ENCODE measurements around the gene SORBS2.
"Not testable (repeated sequence)": the region's sequence is repeated elsewhere in the genome, so short reads cannot be mapped to it uniquely, and the experiment has no call there.

SORBS2 gene

DNA sequence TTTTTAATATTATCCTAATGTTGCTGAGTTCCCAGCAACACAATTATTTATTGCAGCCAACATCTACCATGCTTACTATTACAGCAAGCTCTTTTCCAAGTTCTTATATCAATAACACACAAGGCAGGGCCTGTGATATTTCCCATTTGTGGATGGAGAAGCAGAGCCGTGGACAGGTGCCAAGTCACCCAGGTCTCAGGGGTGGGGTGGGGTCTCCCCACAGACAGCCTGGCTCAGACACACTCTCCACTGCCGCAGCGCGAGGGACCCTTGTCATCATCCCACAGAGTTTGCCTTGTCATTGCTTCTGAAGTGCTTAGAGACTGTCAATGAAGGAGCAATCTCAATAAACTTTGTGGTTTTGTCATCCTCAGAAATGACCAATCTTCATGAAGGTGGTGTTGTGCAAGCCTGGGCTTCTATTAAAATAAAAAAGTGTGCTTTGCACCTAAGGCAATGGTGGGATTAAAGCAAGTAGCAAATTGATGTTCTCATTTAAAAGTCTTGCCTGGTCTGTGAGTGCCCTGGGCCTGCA is 76.1 kb downstream of the SORBS2 start:
- no peak for DNase-seq

DNA sequence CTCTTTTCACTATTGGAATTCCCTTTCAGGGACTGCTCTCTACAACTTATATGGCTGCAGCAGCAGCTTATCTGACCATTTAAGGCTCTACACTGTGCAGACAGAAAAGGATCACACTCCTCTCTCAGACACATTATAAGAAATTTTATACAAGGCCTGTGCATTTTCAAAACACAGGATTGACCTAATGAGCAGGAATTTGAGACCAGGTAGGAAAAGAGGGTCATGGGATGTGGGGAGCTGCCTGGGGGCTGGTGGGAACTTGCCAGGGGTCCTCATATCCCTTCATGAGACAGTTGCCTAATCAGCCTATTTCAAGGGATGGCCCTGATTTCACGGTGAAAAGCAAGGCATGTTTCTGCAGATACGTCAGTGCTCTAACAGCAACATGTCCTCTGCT is 77.1 kb downstream of the SORBS2 start:
- no peak for DNase-seq

DNA sequence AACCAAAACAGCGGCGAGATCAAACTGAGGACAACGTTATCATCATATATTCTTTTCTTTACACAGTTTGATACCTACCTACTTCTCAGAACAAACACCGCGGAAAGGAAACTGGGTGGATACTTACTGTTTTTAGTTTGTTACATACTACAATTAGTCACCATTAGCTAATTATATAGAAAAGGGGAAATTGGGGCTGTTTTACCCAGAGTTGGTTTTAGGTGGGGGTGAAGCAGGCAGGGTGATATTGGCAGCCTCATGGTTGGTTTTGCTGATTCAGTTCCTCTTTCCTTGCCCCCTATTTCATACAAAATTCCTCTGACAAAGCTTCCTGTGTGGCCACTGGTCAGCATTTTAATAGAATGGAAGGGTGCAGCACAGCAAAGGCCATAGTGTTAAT is 77.8 kb downstream of the SORBS2 start:
- no peak for DNase-seq

DNA sequence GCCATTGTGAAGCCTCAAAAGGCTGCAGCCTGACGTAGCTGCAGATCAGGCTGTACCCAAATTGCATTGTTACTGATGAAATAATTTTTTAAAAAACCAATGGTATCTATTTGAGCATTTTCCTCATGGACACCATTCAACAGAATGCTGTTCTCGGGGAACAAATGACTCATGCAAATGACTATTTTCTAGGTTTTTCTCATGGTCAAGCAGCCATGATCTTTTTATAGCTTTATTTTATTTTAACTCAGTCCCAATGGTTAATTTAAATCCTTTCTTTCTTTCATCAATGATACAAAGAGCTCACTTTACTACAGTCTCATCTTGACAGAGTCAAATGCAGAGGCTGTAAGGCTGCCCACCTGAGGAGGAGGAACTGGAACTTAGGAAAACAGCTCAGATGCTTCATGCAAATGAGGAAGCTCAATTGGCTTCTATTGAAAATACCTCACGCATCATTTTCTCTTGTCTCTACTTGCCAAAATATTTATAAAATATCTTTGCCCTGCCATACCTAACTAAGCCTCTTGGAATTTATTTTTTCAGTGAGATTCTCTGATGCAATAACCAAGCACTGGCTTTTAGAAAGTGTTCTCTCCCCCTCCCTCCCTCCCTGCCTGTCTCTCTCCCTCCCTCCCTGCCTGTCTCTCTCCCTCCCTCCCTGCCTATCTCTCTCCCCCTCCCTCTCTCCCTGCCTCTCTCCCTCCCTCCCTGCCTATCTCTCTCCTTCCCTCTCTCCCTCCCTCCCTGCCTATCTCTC is 81.0 kb downstream of the SORBS2 start:
- DNase-seq = no peak

DNA sequence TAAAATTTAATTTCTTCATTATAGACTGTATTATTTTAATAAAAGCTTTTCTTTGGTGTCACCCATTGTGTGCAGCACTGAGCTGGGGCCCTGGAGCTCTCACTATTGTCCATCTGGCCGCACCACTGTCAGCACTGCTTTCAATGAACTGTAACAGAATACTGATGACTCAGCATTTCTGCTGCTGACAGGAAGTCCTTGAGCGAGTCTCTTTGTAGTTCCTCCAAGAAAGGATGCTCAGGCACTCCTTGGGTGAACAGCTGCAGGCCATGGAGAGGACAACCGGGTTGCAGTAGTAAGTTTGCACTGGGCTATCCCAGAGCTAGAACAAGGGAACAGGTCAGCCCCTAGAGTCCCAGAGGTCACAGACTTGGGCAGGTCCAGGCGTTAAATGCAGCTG is 81.6 kb downstream of the SORBS2 start:
- DNase-seq = no peak

DNA sequence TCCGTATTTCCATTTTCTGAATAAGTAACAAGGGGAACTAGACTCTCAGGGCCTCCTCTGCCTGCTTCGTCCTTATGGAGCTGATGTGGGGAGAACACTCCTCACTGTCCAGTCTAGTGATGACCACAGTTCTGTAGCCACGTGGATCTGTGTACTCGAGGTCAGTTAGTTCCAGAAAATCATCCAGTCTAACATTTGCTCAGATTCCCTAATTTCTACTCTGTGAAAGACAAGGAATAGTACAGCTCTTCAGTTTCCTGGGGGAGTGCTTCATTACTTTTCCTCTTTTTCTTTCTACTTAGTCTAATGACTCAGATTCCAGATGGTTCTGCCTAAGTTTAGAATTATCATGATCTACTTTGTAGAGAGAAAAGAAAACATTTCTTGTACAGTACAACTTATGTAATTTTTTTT is 82.6 kb downstream of the SORBS2 start:
- no peak for DNase-seq

DNA sequence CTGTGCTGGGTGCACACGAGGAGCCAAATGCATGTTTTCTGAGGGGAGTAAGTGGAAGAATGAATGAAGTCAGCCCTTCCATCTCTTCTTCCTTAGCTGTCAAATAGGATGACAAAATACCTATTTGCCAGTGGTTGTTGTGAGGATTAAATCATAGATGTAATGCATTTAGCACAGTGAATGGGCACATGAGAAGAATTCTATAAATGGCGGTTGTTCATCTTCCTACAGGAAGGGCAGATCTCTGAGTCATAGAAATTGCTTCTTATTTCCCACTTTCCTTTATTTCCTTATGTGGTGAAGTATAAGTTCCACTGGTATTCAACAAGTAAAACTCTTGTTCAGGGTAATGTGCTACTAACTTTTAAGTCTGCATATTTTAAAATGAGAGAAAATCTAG is 83.1 kb downstream of the SORBS2 start:
- DNase-seq = no peak

DNA sequence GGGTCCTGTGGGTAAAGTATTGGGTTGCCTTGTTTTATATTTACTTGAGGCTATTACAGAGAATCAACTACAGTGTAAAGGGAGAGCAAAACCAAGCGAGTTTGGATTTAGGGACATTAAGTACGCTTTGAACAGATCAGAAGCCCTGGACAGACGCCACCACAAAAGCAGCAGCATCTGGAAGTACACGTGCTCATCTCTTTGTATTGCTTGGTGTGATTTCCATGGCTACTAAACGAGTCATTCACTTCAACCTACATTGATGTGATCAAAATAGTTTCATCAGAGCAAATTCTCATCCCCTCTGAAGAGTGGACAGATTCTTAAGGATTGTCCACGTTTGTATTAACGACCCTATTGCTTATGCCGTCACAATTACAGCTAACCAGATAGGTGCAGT is 85.1 kb downstream of the SORBS2 start:
- no peak for DNase-seq

DNA sequence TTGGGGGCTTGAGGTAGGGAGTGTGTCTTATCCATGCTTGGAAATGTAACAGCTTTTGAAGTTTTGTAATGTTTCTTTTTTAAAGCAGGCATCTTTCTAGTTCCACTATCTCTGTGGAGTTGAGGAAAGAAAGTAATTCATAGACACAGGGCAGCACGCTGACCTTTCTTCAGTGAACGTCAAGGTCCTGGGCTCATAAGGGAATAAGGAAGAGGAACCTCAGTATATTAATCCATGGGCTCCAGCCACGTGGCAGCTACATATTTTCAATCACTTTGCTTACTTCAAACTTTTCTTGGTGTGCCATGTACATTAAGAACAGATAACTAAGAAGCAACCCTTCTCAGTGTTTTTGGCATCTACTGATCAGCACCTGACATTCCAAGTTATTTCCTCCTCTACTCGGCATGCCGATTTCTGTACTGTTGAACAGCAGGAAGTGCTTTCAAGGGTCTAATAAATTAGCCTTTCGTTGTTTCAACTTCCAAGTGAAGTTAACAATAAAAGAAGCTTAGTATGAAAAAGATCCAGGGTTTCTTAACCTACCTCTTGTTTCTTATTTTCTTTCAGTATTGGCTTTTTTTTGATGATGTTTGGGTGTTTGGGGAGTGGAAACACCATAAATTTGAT is 88.2 kb downstream of the SORBS2 start:
- DNase-seq = no peak

DNA sequence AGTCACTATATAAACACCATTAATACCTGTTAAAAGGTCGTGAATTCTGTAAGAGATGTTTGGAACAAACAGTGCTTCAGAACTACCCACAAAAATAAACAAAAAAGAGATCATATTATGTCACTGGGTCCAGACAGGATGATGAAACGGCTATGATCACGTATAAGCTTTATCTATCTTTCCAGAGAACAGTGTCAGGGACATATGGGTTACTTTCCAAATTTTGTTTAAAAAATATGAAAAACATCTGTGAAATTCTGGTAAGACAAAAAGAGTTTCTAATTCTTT is 90.0 kb downstream of the SORBS2 start:
- DNase-seq = no peak

DNA sequence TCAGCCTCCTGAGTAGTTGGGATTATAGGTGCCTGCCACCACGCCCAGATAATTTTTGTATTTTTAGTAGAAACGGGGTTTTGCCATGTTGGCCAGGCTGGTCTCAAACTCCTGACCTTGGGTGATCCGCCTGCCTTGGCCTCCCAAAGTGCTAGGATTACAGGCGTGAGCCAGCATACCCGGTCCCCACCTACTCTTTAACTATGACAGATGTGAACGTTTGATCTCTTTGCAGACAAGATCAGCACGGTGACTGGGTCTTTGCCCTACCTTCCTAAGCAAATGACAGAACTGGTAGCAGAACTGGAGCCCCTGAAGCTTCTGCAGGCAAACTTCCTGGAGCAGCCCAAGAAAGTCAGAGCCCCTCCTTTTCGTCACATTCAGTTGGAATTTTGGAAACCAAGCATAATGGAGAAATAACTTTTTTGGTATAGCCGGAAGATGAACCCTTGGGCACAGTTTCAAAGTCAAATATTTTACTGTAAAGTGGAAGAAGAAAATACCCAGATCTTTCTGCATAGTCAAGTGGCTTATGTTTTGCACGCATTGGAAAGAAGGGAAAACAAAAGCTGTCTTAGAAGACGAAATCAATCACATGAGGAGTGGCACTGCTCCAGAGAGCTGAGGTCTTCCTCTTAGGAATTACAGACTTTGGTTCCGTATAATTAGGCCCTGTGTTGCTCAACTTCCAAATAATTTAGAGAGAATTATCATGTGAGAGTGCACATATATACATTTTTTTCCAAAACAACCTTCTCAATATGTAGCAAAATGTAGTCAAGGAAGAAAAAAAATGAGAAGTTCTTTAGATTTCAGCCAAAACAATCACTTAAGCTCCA is 90.6 kb downstream of the SORBS2 start:
- no peak for DNase-seq

DNA sequence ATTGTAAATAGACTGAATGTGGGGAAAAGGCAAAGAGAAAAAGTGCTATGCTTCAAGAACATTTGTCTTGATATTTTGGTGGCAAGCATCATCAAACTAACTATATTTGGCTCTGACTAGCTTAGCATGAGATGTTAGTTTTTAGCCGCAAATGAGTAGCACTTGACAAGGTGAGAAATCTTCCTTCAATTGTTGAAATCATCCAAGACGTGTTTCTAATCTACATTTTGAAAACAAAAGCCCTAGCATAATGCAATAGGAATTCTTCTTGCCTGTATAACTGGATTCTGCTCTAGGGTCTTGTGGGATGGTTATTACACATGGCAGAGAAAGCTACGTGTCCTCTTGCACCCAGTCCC is 92.5 kb downstream of the SORBS2 start:
- no peak for DNase-seq

DNA sequence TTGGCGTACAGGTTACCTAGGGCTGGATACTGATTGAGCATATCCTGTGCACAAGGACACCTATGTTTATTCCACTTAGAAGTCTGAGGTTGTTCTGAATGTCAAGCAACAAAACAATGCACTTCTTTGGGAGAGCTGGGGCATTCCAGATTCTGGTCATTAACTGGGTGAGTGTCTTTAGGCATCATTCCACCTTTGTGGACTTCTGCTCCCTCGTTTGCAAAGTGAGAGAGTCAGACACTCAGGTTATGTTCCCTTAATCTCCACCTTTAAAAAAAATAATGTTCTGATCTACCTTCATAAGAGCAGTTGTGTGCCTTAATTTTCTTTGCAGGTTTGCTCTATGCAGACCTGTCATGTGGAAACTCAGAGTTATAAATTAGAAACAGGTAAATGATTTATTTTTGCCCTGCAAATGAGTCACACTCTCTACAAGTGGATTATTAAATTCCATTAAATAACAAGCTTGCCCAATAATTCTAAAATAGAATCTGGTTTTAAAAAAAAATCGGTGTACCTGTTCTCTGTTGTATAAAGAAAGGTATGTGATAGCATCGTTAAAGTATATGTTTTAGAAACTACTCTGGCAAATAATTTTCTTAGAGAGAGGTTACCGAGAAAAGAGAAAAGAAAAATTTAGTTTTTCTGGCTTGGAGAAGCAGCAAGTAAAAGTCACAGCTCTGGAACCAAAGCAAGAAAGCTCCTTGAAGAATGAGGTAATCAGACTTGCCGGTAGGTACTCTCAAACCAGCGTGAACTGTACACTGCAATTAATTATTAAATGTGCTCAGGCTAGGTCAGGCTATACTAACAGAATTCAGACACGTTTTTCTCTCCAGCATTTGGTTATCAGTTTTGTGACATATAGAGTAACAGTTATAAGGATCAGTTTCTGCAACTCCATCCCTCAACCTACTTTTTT is 93.2 kb downstream of the SORBS2 start:
- no peak for DNase-seq

DNA sequence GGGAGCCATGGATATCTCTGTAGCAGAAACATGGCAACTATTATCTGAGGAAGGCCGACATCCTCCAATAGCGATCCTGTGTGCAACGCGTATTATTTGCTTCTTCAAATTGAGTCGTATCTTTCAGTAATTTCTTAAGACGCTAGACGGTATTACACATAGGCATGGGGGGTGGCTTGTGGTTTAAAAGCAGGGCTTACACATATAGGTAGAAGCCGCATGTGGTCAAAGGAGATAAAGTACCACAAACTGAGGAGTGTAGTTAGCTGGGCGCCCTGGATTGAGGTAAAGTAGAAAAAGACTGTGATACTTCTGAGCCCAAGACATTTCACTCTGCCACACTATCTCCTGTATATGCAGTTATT is 94.6 kb downstream of the SORBS2 start:
- DNase-seq = no peak

DNA sequence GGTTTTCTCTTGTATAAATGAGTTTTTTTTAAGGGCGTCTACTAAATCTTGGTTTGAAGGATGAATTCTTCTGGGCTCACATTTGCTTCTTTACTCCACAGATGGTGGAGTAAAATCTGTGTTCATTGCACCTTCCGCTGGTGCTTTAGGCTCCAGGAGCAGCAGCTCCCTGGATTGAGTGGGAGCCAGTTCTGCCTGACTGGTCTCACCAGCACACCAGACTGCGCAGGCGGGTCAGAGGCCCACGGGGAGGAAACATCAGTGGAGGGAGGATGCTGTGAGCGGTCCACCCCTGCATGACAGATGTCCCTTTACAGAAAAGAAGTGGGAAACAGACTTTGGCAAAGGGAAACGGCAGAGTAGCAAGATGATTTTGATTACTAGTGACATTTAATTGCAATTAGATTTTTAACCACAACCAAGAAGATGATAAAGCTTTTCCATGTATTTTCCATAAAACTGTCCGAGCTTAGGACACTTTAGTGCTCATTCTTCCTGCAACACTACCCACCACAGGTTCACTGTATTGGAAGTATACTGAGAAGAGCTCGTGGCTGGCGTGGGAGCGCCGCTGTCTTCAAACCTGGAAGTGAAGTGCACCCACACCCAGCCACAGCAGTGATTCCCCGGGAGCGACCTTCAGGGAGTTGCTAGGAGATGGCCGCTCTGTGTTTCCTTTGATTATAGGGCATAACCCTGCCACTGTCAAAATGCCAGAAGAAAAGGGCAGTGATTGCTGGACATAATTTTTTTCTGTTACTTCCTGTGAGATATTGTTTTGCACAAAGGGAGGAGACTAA is 95.2 kb downstream of the SORBS2 start:
- DNase-seq = no peak

DNA sequence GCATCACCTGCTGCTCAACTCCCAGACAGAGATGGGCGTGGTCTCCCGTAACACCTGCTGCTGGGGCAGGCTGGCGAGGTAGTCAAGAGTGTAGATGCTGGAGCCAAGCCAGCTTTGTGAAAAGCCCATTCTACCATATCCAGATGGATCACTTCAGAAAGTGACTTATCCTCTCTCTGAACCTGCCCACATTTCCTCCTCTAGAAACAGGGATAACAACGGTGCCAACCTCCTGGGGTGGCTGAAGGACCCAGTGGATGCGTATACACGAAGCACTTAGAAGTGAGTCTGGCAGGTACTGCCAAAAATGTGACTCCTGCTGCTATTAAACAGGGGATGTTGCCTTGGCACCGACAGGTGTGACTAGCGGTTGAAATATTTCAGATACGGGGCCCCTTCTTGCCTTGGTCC is 95.8 kb downstream of the SORBS2 start:
- DNase-seq = no peak

DNA sequence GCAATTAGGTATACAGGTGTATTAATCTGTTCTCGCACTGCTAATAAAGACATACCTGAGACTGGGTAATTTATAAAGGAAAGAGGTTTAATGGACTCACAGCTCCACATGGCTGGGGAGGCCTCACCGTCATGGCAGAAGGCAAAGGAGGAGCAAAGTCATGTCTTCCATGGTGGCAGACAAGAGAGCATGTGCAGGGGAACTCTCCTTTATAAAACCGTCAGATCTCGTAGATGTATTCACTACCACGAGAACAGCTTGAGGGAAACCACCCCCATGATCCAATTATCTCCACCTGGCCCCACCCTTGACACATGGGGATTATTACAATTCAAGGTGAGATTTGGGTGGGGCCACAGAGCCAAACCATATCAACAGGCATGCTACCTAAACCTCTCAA is 97.5 kb downstream of the SORBS2 start:
- DNase-seq = not testable (repeated sequence)

DNA sequence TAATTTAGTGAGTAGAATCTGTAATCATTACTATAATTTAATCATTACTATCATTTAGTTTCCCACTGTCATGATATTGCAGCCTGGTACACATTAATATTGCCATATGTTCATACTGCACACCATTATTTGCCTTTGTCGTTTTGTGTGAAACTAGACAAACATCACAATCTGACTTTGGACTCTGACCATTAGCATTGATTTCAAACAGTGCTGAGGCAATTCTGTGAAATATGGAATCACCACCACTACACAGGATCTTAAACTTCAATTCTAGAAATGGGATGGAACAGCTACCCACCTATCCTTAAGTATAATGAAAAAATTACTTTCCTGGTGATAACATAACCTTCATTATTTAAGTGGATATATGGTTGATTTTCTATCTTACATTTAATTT is 98.3 kb downstream of the SORBS2 start:
- DNase-seq = no peak

DNA sequence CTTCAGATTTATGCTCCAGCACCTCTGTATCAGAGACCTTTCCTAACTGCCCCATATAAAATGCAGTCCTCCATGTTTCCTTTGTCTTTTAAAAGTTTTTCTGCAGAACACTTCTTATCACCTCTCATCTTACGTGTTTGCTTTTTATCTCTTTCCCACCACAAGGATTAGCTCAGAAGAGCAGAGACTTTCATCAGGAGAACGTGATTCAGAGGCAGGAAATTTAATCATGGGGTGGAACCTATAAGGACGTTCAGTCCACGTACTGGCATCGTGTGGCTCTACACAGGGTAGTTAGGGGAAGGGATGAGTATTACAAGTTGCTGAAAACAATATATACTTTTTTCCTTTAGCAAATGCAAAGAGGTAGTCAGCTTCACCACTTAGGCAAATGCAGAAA is 98.7 kb downstream of the SORBS2 start:
- DNase-seq = no peak

DNA sequence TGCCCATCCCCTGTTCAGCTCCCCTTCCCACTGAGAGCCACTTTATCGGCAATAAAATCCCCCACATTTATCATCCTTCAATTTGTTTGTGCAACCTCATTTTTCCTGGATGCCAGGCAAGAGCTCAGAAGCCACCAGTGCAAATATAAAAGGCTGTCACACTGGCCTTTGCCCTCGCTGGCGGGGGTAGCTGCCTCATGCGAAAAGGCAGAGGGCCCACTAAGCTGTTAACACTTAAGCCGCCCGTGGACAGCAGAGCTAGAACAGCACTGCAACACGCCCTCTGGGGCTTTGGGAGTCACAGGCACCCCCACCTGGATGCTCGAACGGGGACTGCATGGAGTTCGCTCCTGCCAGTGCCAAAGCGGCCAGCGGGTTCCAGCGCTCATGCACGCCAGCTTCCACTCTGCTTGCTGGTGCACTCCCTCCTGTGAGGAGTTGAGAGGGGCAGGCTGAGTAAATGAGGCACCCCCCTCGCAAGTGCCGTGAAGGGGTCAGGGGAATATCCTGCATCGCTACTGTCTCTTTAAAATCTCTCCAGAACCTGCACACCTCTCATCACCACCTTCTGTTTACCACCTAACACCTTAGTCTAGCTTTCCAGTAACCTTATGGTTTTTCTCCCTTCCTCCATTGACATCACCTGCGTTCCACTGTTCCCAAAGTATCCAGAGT is 99.5 kb downstream of the SORBS2 start:
- DNase-seq = no peak

DNA sequence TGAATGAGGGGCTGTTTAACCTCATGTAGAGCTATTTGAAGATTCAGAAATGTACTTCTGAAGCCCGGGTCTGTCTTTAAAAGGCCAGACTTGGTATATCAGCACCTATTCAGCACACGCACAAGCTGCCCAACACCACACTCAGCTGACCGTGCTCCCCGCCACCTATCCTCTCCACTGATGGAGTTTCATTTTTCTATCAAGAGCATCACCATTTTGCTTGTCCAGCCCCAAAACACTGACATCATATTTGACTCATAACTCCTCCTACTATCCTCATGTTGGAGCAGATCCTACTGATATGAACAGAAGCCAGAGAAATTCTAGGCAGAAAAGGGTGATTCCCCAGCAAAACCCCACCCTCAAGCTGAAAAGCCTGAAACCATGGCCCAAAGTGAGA is 100.3 kb downstream of the SORBS2 start:
- DNase-seq = no peak

Measured in NCI-H1436 treated with DMSO at 0.1 percent for 48 hours (cell line).